Measurements from ENCODE around the gene PREX1. TPM values are rescaled to one million over a fixed set of nuclear protein-coding genes. Genes with fewer than 3 reads are reported as not detected.

PREX1 gene
- total RNA-seq, 1 donor from 2014 or later = 11.2 TPM

- peaks cover 49% of the 10 kb centered on the region for H3K36me3 ChIP-seq
- TF ChIP-seq CTCF (IDR thresholded peaks at IDR 0.05; ENCODE audit: borderline replicate concordance) = peak; percentile 86
- no peaks in the 10 kb centered on the region for H3K27me3 ChIP-seq (ENCODE audit: low read depth)
- H3K4me1 ChIP-seq = no peaks in the 10 kb centered on the region
- peak; percentile 54 for DNase-seq
- intact Hi-C loops (cut with micrococcal nuclease) = no loop called here
- no peaks in the 10 kb centered on the region for H3K9me3 ChIP-seq (replicated peaks)
- H3K4me3 ChIP-seq = no peak overlapping the region
- H3K27ac ChIP-seq (replicated peaks) = no peak overlapping the region
Measured at GRCh38 chr20:48635791-48636267, 192.0 kb downstream of the PREX1 start.

- Histone ChIP-seq H3K9me3 (replicated peaks) (no peaks in the 10 kb centered on the region), H3K4me1 (no peaks in the 10 kb centered on the region), H3K27me3 (ENCODE audit: low read depth) (no peaks in the 10 kb centered on the region), H3K4me3 (no peak overlapping the region), H3K27ac (replicated peaks) (no peak overlapping the region), H3K36me3 (peaks cover 52% of the 10 kb centered on the region)
- TF ChIP-seq CTCF (IDR thresholded peaks at IDR 0.05; ENCODE audit: borderline replicate concordance) = no peak
- intact Hi-C loops (cut with micrococcal nuclease) = no loop called here
- no peak for DNase-seq
Measured at GRCh38 chr20:48635361-48635760, 192.4 kb downstream of the PREX1 start.

GRCh38 chr20:48634641-48635040 is 193.2 kb downstream of the PREX1 start:
- Histone ChIP-seq H3K27ac (replicated peaks) (no peak overlapping the region), H3K4me3 (no peak overlapping the region), H3K36me3 (peaks cover 48% of the 10 kb centered on the region), H3K9me3 (replicated peaks) (no peaks in the 10 kb centered on the region), H3K27me3 (ENCODE audit: low read depth) (no peaks in the 10 kb centered on the region), H3K4me1 (no peaks in the 10 kb centered on the region)
- DNase-seq = no peak
- TF ChIP-seq CTCF (IDR thresholded peaks at IDR 0.05; ENCODE audit: borderline replicate concordance) = no peak
- intact Hi-C loops (cut with micrococcal nuclease) = no loop called here

- Histone ChIP-seq H3K4me3 (no peak overlapping the region), H3K36me3 (peaks cover 47% of the 10 kb centered on the region), H3K27ac (replicated peaks) (no peak overlapping the region), H3K27me3 (ENCODE audit: low read depth) (no peaks in the 10 kb centered on the region), H3K4me1 (no peaks in the 10 kb centered on the region), H3K9me3 (replicated peaks) (no peaks in the 10 kb centered on the region)
- no peak for DNase-seq
- no peak for TF ChIP-seq CTCF (IDR thresholded peaks at IDR 0.05; ENCODE audit: borderline replicate concordance)
- intact Hi-C loops (cut with micrococcal nuclease) = no loop called here
Measured at GRCh38 chr20:48633620-48634257, 194.1 kb downstream of the PREX1 start.

GRCh38 chr20:48632825-48633619 is 194.8 kb downstream of the PREX1 start:
- H3K4me1 ChIP-seq = no peaks in the 10 kb centered on the region
- peaks cover 50% of the 10 kb centered on the region for H3K36me3 ChIP-seq
- no peak overlapping the region for H3K4me3 ChIP-seq
- H3K9me3 ChIP-seq (replicated peaks) = no peaks in the 10 kb centered on the region
- no peak for DNase-seq
- no peak overlapping the region for H3K27ac ChIP-seq (replicated peaks)
- no peak for TF ChIP-seq CTCF (IDR thresholded peaks at IDR 0.05; ENCODE audit: borderline replicate concordance)
- H3K27me3 ChIP-seq (ENCODE audit: low read depth) = no peaks in the 10 kb centered on the region
- intact Hi-C loops (cut with micrococcal nuclease) = no loop called here
